LNCaP clone FGC (cell line): Measurements from ENCODE around the gene ABHD2.

Source experiments
- DNase-seq: peaks from one replicate; pipeline ENCODE4 v3.0.0-alpha.2; 2011; ENCODE audit warnings: low read depth
- H3K4me3 ChIP-seq: 2 replicates; pipeline ENCODE4 v1.5.1; 2011; ENCODE audit warnings: mild to moderate bottlenecking, low read depth, low read length, control low read depth
- TF ChIP-seq, protein P1 (sequence below): IDR thresholded peaks from 2 replicates; pipeline ENCODE4 v1.5.1; 2012; ENCODE audit warnings: mild to moderate bottlenecking; ENCODE audit not compliant: control insufficient read depth, insufficient read depth; ENCODE audit errors: extremely low read depth

ABHD2 gene

DNA sequence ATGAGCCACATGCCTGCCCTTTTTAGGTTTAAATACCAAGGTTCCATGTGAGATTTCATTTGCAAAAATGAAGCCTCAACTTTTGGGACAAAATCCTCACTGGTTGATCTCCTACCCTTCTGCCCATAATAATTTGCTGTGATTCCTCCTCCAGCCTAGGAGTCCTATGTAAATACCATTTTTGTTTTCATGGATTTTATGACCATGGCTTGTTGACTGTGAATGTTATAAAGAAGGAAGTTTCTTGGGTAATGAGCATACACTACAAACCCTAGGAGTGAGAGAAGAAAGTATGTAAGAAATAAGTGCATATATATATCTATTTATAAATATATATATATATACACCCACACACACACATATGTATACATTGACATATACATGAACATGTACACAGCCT, 120.0 kb downstream of the ABHD2 start:
- H3K4me3 ChIP-seq, result no peak overlapping the region
- peak; percentile 28 for DNase-seq
- TF ChIP-seq, protein P1, sequence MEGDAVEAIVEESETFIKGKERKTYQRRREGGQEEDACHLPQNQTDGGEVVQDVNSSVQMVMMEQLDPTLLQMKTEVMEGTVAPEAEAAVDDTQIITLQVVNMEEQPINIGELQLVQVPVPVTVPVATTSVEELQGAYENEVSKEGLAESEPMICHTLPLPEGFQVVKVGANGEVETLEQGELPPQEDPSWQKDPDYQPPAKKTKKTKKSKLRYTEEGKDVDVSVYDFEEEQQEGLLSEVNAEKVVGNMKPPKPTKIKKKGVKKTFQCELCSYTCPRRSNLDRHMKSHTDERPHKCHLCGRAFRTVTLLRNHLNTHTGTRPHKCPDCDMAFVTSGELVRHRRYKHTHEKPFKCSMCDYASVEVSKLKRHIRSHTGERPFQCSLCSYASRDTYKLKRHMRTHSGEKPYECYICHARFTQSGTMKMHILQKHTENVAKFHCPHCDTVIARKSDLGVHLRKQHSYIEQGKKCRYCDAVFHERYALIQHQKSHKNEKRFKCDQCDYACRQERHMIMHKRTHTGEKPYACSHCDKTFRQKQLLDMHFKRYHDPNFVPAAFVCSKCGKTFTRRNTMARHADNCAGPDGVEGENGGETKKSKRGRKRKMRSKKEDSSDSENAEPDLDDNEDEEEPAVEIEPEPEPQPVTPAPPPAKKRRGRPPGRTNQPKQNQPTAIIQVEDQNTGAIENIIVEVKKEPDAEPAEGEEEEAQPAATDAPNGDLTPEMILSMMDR, result no peak

DNA sequence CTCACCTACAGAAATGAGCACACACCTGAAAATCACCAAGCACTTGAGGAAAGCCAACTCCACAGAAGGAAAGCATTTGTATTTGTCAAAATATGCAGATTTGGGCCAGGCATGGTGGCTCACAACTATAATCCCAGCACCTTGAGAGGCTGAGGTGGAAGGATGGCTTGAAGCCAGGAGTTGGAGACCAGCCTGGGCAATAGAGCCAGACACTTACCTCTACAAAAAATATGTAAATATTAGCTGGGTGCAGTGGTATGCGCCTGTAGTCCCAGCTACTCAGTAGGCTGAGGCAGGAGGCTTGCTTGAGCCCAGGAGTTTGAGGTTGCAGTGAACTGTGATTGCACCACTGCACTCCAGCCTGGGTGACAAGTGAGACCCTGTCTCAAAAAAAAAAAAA, 120.8 kb downstream of the ABHD2 start:
- H3K4me3 ChIP-seq, result no peak overlapping the region
- DNase-seq, result no peak
- TF ChIP-seq, protein P1, result no peak

DNA sequence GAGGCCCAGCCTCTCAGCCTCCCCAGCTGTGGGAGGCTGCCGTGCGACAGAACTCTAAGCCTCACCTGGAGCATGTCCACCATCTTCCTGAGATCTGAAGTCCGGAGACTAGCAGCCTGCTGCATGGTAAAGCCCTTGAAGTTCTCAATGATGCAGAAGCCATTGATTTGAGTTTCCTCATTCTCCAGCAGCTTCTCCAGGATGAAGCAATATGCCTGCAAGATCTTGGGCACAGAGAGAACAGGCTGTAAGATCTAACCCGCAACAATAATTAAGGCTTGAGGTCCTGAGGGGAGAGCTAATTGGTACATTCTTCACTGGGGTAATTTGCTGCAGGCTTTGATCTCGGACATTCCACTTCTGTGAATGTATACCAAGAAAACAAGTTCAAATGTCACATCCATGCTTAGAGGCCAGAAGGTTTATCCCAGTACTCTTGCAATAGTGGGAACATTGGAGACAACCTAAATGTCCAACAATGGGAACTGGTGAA, 123.5 kb downstream of the ABHD2 start:
- TF ChIP-seq, protein P1, result no peak
- no peak for DNase-seq
- H3K4me3 ChIP-seq, result no peak overlapping the region

DNA sequence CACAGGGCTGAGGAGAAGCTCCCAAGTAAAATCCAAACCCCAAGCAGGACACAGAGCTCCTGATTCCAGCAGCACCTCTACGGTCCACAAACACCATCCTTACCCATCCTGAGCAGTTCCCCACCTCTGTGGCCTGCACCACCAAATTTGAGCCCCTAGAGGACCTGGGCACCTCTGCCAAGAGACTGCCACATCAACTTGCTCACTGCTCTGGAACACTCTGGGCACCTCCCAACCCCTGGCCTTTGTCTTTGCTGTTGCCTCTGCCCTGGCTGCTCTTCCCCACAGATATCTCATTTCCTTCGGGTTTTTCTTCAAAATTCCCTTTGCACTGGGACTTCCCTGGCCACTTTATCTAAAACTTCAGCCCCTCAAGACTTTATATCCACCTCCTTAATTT, 127.4 kb downstream of the ABHD2 start:
- no peak overlapping the region for H3K4me3 ChIP-seq
- TF ChIP-seq, protein P1, result no peak
- no peak for DNase-seq

DNA sequence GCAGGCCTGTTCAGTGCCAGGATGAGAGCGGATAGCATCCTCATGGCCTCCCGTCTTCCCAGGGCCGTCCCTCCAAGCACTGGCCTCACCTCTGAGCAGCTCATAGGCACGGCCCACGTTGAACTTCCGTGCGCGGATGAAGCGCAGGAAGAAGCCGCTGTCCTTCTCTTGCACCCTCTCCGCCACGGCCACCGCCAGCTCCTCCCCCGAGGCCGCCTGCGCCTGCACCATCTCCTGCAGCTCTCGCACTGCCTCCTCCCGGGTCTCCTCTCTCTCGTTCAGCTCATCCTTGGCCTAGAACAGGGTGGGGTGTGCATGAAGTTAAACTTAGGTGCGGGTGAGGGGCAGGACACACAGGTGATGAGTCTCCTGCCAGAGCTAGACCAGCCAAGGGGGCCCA, 128.8 kb downstream of the ABHD2 start:
- TF ChIP-seq, protein P1, result no peak
- DNase-seq, result no peak
- H3K4me3 ChIP-seq, result no peak overlapping the region

DNA sequence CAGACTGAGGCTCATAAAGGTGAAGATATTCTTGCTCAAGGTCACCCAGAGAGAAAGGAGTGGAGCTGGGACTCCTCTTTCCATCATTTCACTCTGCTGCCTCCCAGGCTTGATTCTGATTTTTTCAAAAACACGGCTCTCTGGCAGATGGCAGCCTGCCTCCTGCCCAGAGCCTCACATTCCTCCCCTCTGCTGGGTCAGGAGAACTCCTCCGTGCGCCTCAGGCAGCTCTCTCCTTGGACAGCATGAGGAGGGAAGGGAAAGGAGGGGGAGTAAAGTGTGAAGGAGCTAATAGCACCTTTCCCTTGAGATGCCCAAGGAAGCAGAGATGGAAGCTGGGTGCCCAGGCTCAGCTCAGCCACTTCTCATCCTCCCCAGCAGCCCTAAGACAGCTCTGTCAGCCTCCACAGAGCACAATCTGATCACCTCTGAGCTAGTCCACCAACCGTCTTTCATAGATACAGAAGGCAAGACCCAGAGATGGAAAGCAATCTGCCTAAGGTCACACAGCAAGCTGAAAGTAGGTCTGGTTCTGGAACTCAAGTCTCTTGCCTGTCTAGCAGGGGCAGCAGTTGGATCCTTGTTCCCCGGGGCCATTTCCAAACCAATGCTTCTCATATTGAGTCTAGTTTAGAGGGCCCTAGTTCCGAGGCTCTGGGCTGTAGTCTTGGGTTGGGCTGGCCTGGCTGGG, 129.6 kb downstream of the ABHD2 start:
- TF ChIP-seq, protein P1, result no peak
- H3K4me3 ChIP-seq, result no peak overlapping the region
- no peak for DNase-seq

DNA sequence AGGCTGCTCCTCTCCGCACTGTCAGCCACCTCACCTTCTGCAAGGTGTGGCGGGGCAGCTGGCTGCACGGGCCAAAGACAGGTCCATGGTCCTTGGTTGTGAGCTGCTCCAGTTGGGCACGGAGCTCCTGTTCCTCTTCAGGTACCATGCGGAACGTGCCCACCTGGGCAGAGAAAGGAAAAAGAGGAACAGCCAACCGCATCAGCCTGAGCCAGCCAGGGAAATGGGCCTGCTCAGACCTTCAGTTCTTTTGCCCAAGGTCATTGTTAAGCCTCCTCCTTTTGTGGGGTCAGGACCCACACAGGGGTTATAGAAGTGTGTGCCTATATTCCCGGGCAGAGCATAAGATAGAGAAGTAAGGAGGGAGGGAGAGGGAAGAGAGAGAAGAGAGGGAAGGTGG, 130.3 kb downstream of the ABHD2 start:
- TF ChIP-seq, protein P1, result no peak

More for the DNA sequence above, 130.3 kb downstream of the ABHD2 start:
- no peak overlapping the region for H3K4me3 ChIP-seq
- no peak for DNase-seq
